ENCODE results near the gene SMIM12.

The SMIM12 gene

GRCh38 chr1:34872133-34872503 is 12.6 kb upstream of the SMIM12 start:
- no peak for DNase-seq (ENCODE audit: low read depth)

- DNase-seq (ENCODE audit: low read depth) = no peak
Measured at GRCh38 chr1:34871443-34872132, 12.0 kb upstream of the SMIM12 start.

GRCh38 chr1:34870395-34870794 is 10.8 kb upstream of the SMIM12 start:
- DNase-seq (ENCODE audit: low read depth) = no peak

- no peak for DNase-seq (ENCODE audit: low read depth)
Measured at GRCh38 chr1:34869760-34870159, 10.2 kb upstream of the SMIM12 start.

GRCh38 chr1:34868230-34869049 is 8.9 kb upstream of the SMIM12 start:
- no peak for DNase-seq (ENCODE audit: low read depth)

- DNase-seq (ENCODE audit: low read depth) = no peak
Measured at GRCh38 chr1:34867415-34867814, 7.9 kb upstream of the SMIM12 start.

- DNase-seq (ENCODE audit: low read depth) = no peak
Measured at GRCh38 chr1:34866762-34867109, 7.2 kb upstream of the SMIM12 start.

- peak; percentile 89 for DNase-seq (ENCODE audit: low read depth)
Measured at GRCh38 chr1:34865981-34866761, 6.6 kb upstream of the SMIM12 start.

- no peak for DNase-seq (ENCODE audit: low read depth)
Measured at GRCh38 chr1:34865573-34865972, 6.0 kb upstream of the SMIM12 start.

- DNase-seq (ENCODE audit: low read depth) = no peak
Measured at GRCh38 chr1:34864759-34865158, 5.2 kb upstream of the SMIM12 start.

GRCh38 chr1:34863501-34863900 is 4.0 kb upstream of the SMIM12 start:
- DNase-seq (ENCODE audit: low read depth) = no peak

- peak; percentile 3 for DNase-seq (ENCODE audit: low read depth)
Measured at GRCh38 chr1:34858901-34859445, 576 bp downstream of the SMIM12 start.

GRCh38 chr1:34856697-34857096 is 2.9 kb downstream of the SMIM12 start:
- DNase-seq (ENCODE audit: low read depth) = no peak

- DNase-seq (ENCODE audit: low read depth) = peak; percentile 75
Measured at GRCh38 chr1:34852677-34853217, 6.8 kb downstream of the SMIM12 start.

GRCh38 chr1:34851431-34852105 is 8.0 kb downstream of the SMIM12 start:
- no peak for DNase-seq (ENCODE audit: low read depth)

- no peak for DNase-seq (ENCODE audit: low read depth)
Measured at GRCh38 chr1:34850382-34850781, 9.2 kb downstream of the SMIM12 start.

- DNase-seq (ENCODE audit: low read depth) = no peak
Measured at GRCh38 chr1:34847094-34847493, 12.5 kb downstream of the SMIM12 start.

- no peak for DNase-seq (ENCODE audit: low read depth)
Measured at GRCh38 chr1:34846265-34846664, 13.3 kb downstream of the SMIM12 start.

GRCh38 chr1:34845131-34845901 is 14.2 kb downstream of the SMIM12 start:
- no peak for DNase-seq (ENCODE audit: low read depth)

GRCh38 chr1:34844252-34844634 is 15.3 kb downstream of the SMIM12 start:
- no peak for DNase-seq (ENCODE audit: low read depth)

All from activated T-helper 1 cell treated with Interleukin-2 at 50 U/mL for 16 hours (primary cell).